ENCODE results near the gene TRABD. TPM values are rescaled to one million over a fixed set of nuclear protein-coding genes. Genes with fewer than 3 reads are reported as not detected.

Gene TRABD
- polyA plus RNA-seq, 1 donor (not counting 4 experiments of a cell fraction or from before 2014, with no cell fraction given) = 22.7 TPM

- Histone ChIP-seq H3K27me3 (ENCODE audit: control insufficient read depth, extremely low read depth, insufficient read depth, low read length) (no peaks in the 10 kb centered on the region), H3K79me2 (ENCODE audit: control insufficient read depth, insufficient read depth, low read length) (peaks cover 40% of the 10 kb centered on the region), H3K9ac (ENCODE audit: control insufficient read depth, extremely low read depth, insufficient read depth, low read length) (peak overlapping the region; percentile 82), H3K4me2 (ENCODE audit: control insufficient read depth, extremely low read depth, insufficient read depth, low read depth, low read length) (peak overlapping the region; percentile 78), H3K4me3 (ENCODE audit: control insufficient read depth in 2 of 3, extremely low read depth in 1 of 3, insufficient read depth in 2 of 3, low read depth in 1 of 3, low read length in 3 of 3) (peak overlapping the region; percentile 62 to 81 (median 64)), H4K20me1 (ENCODE audit: control insufficient read depth, extremely low read depth, insufficient read depth, low read length) (peaks cover 3% of the 10 kb centered on the region), H3K9me1 (ENCODE audit: control insufficient read depth, extremely low read depth, insufficient read depth, low read length) (no peaks in the 10 kb centered on the region), H3K9me3 (ENCODE audit: control insufficient read depth, low read depth, low read length) (no peaks in the 10 kb centered on the region), H3K27ac (ENCODE audit: control insufficient read depth, insufficient read depth, low read length) (peak overlapping the region; percentile 58), H3K36me3 (ENCODE audit: control insufficient read depth in 2 of 2, extremely low read depth in 1 of 2, insufficient read depth in 2 of 2, low read length in 2 of 2) (peaks cover 3 to 4% of the 10 kb centered on the region in 2 experiments), H2AFZ (ENCODE audit: control insufficient read depth, low read length) (no peak overlapping the region), H3K4me1 (ENCODE audit: control insufficient read depth, extremely low read depth, insufficient read depth, low read length) (peaks cover 21% of the 10 kb centered on the region)
- DNase-seq (ENCODE audit: low read depth, low spot score) (no peak), FAIRE-seq (no peak)
- TF ChIP-seq EZH2 (IDR thresholded peaks at IDR 0.05; ENCODE audit: low read length) (no peak), CTCF (optimal IDR thresholded peaks at IDR 0.05 in 1 of 3, IDR thresholded peaks at IDR 0.05 in 1 of 3, conservative IDR thresholded peaks at IDR 0.05 in 1 of 3; ENCODE audit: extremely low read depth in 1 of 3, insufficient read depth in 2 of 3, low read length in 3 of 3) (no peak)
- dilution Hi-C loops (cut with MboI; ENCODE audit: extremely low pct_ligation_motif_present, low sequenced_read_pairs) = no loop called here
Observed at GRCh38 chr22:50186181-50186714, 535 bp downstream of the TRABD start.

DNA sequence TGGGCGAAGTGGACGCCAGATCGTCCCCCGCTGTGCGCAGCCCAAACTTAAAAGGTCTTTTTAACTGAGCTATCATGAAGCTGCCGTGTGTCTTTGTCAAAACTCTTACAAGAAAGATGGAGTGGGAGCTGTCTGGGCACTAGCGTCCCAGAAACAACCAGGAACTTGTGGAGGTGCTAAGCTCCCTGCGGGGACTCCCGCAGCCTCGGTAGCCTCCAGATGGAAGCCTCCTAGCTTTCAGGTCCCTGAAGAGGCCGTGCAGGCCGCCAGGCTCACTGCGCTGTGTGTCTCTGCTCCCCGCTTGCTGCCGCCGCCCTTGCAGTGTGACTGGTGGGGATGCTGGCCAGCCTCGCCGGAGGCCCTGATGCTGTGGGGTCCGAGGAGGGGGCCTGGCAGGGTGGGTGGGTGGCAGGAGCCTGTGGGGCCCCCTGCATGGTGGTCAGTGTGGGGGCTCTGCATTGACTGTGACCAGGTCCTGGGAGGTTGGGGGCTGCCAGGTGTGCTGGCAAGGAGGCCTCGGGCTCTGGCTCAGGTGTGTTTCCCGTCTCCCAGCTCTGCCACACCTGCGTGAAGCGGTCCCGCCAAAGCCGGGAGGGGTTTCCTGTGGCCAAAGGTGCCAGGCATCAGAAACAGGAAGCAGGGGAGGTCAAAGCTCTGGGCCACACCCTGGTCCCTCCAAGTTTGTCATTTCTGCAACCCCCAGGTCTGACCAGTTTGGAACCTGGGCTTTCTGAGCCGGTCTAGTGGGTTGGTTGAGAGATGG, 1.2 kb downstream of the TRABD start:
- no peaks in the 10 kb centered on the region for H3K9me3 ChIP-seq (ENCODE audit: control insufficient read depth, low read depth, low read length)
- peak overlapping the region; percentile 82 for H3K9ac ChIP-seq (ENCODE audit: control insufficient read depth, extremely low read depth, insufficient read depth, low read length)
- DNase-seq (ENCODE audit: low read depth, low spot score) (no peak), FAIRE-seq (no peak)
- peak overlapping the region; percentile 78 for H3K4me2 ChIP-seq (ENCODE audit: control insufficient read depth, extremely low read depth, insufficient read depth, low read depth, low read length)
- dilution Hi-C loops (cut with MboI; ENCODE audit: extremely low pct_ligation_motif_present, low sequenced_read_pairs) = no loop called here
- TF ChIP-seq EZH2 (IDR thresholded peaks at IDR 0.05; ENCODE audit: low read length) (no peak), CTCF (optimal IDR thresholded peaks at IDR 0.05 in 1 of 3, IDR thresholded peaks at IDR 0.05 in 1 of 3, conservative IDR thresholded peaks at IDR 0.05 in 1 of 3; ENCODE audit: extremely low read depth in 1 of 3, insufficient read depth in 2 of 3, low read length in 3 of 3) (no peak)
- peaks cover 28% of the 10 kb centered on the region for H3K4me1 ChIP-seq (ENCODE audit: control insufficient read depth, extremely low read depth, insufficient read depth, low read length)
- peaks cover 47% of the 10 kb centered on the region for H3K79me2 ChIP-seq (ENCODE audit: control insufficient read depth, insufficient read depth, low read length)
- peaks cover 4% of the 10 kb centered on the region in 2 experiments for H3K36me3 ChIP-seq (ENCODE audit: control insufficient read depth in 2 of 2, extremely low read depth in 1 of 2, insufficient read depth in 2 of 2, low read length in 2 of 2)
- no peak overlapping the region for H2AFZ ChIP-seq (ENCODE audit: control insufficient read depth, low read length)
- no peaks in the 10 kb centered on the region for H3K9me1 ChIP-seq (ENCODE audit: control insufficient read depth, extremely low read depth, insufficient read depth, low read length)
- no peaks in the 10 kb centered on the region for H3K27me3 ChIP-seq (ENCODE audit: control insufficient read depth, extremely low read depth, insufficient read depth, low read length)
- peaks cover 3% of the 10 kb centered on the region for H4K20me1 ChIP-seq (ENCODE audit: control insufficient read depth, extremely low read depth, insufficient read depth, low read length)
- peak overlapping the region; percentile 62 to 81 (median 64) for H3K4me3 ChIP-seq (ENCODE audit: control insufficient read depth in 2 of 3, extremely low read depth in 1 of 3, insufficient read depth in 2 of 3, low read depth in 1 of 3, low read length in 3 of 3)
- peak overlapping the region; percentile 58 for H3K27ac ChIP-seq (ENCODE audit: control insufficient read depth, insufficient read depth, low read length)

Data from keratinocyte (primary cell).